ENCODE results near the gene MAPKAPK3.

MAPKAPK3 gene

GRCh38 chr3:50587806-50588758 lies 28.9 kb upstream of the MAPKAPK3 start:
- DNase-seq, result peak; percentile 85

- no peak for DNase-seq
Measured at GRCh38 chr3:50588759-50589433, 28.1 kb upstream of the MAPKAPK3 start.

GRCh38 chr3:50591196-50591741 lies 25.7 kb upstream of the MAPKAPK3 start:
- peak; percentile 44 for DNase-seq

GRCh38 chr3:50592568-50592967 lies 24.4 kb upstream of the MAPKAPK3 start:
- peak; percentile 25 for DNase-seq

- no peak for DNase-seq
Measured at GRCh38 chr3:50594253-50594785, 22.6 kb upstream of the MAPKAPK3 start.

GRCh38 chr3:50599115-50599715 lies 17.7 kb upstream of the MAPKAPK3 start:
- no peak for DNase-seq

GRCh38 chr3:50599716-50600118 lies 17.2 kb upstream of the MAPKAPK3 start:
- no peak for DNase-seq

- DNase-seq, result no peak
Measured at GRCh38 chr3:50600141-50600753, 16.7 kb upstream of the MAPKAPK3 start.

GRCh38 chr3:50600841-50601591 lies 15.9 kb upstream of the MAPKAPK3 start:
- peak; percentile 92 for DNase-seq

- DNase-seq, result no peak
Measured at GRCh38 chr3:50602595-50603191, 14.3 kb upstream of the MAPKAPK3 start.

- DNase-seq, result peak; percentile 32
Measured at GRCh38 chr3:50603261-50604109, 13.5 kb upstream of the MAPKAPK3 start.

- no peak for DNase-seq
Measured at GRCh38 chr3:50604110-50604621, 12.8 kb upstream of the MAPKAPK3 start.

GRCh38 chr3:50604628-50605588 lies 12.0 kb upstream of the MAPKAPK3 start:
- no peak for DNase-seq

- DNase-seq, result peak; percentile 31
Measured at GRCh38 chr3:50605901-50606326, 11.0 kb upstream of the MAPKAPK3 start.

- DNase-seq, result peak; percentile 39
Measured at GRCh38 chr3:50606596-50606995, 10.4 kb upstream of the MAPKAPK3 start.

GRCh38 chr3:50607271-50608091 lies 9.5 kb upstream of the MAPKAPK3 start:
- DNase-seq, result peak; percentile 35

- peak; percentile 31 for DNase-seq
Measured at GRCh38 chr3:50608278-50608677, 8.7 kb upstream of the MAPKAPK3 start.

Measured in stimulated activated CD4-positive, alpha-beta T cell treated with anti-CD3 and anti-CD28 coated beads, Interleukin-4, amount 100 ng/mL, for 1 hour (primary cell).